Fibroblast of skin of abdomen (primary cell): ENCODE measurements around the gene RASAL2.
"Not testable (repeated sequence)": the region's sequence is repeated elsewhere in the genome, so short reads cannot be mapped to it uniquely, and the experiment has no call there.

ENCODE experiments used
- DNase-seq: peaks from one replicate; pipeline ENCODE4 v3.0.0-alpha.2; 2013

Gene RASAL2

DNA sequence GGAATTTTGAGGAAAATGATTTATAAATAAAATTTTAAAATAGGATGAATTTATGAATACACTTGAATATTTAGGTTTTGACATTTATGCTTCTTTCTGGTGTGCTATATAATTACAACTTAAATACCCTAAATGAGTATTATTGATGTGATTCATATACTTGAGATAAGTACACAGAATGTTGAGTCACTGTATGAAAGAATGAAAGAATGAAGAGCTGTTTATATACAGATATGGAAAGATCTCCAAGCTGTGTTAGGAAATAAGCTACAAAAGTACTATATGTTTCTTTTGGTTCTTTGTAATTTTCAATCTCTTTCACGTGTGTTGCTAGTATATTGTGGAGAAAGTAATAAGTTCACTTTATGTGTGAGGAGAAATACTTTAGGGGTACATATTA, 147.2 kb downstream of the RASAL2 start:
- DNase-seq: peak; percentile 39

DNA sequence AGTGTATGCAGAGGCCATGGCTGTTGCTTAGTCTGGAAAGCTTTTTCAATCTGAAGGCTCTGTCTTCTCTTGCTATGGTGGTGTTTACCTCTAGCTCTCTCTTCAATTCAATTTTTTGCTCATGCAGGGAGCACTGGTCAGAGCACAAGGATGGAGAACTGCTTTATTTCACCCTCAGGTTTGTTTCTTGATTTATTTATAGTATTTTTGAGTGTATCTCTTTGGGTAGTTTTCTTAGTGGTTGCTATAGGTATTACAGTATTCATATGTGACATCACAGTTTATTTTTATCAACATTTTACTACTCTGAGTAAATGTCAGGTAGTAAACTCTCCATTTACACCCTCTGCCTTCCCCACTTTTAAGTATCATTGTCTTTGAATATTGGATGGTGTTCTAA, 147.9 kb downstream of the RASAL2 start:
- DNase-seq: no peak

DNA sequence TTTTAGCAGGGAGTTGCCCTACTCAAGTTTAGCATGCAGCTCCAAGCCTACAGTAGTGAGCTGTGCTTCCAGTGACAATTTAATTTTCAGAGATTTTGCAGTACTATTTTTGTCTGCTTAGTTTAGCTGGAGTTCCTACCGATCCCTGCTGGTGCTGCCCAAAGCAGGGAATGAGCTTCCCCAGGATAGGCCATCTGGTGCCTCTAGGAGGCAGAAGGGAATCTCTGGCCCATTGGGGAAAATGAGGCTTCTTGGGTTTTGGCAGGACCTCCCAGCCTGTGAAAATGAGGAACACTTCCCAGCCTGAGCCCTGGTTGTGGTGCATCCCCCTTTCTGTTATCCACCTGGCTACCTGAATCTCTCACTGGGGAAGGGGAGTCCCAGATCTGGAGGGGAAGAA, 149.2 kb downstream of the RASAL2 start:
- no peak for DNase-seq

DNA sequence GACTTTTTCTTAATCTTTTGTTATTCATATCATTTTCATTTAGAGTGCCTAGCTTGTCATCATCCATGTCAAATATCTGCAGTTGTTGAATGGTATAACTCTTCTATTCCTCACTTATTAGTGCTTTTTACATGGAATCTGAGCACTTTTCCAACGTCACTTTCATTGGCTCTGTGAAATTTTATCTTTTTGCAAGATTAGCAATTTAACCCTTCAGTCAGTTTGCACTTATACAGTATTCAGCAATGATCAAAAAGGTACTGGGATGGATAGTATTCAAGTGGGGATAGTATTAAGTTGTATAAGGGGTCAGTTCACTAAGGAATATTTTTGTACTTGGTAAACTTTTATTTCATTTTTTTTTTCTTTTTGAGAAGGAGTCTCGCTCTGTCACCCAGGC, 150.0 kb downstream of the RASAL2 start:
- DNase-seq: no peak

DNA sequence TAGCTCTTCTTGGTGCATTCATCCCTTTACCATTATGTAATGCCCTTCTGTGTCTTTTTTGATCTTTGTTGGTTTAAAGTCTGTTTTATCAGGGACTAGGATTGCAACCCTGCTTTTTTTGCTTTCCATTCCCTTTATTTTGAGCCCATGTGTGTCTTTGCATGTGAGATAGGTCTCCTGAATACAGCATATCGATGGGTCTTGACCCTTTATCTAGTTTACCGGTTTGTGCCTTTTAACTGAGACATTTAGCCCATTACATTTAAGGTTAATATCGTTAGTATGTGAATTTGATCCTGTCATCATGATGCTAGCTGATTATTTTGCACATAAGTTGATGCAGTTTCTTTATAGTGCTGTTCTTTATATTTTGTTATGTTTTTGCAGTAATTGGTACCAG, 154.4 kb downstream of the RASAL2 start:
- not testable (repeated sequence) for DNase-seq

DNA sequence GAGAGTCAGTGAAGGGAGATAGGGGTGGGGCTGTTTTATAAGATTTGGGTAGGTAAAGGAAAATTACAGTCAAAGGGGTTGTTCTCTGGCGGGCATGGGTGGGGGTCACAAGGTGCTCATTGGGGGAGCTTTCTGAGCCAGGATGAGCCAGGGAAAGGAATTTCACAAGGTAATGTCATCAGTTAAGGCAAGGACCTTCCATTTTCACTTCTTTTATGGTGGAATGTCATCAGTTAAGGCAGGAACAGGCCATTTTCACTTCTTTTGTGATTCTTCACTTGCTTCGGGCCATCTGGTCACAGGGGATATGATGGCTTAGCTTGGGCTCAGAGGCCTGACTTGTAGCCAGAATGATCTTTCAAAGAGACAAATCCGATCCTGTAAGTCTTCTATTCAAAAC, 159.7 kb downstream of the RASAL2 start:
- not testable (repeated sequence) for DNase-seq

DNA sequence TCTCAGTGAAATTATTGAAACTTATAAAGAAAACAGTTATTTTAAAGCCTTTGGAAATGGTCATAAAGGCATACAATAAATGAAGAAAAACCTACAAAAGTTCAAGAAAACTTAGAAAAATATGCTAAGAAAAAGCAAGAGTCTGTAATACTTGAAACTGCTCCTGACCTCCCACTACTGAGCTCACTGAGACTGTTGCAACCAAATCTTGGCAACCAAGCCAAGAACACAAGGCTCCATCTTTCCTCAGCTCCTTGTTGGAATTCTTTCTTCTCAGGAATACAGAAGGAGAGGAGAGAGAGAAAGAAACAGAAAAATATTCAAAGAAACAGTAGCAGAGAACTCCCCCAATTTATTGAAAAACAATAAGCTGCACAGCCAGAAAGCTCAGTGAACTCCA, 160.5 kb downstream of the RASAL2 start:
- no peak for DNase-seq

DNA sequence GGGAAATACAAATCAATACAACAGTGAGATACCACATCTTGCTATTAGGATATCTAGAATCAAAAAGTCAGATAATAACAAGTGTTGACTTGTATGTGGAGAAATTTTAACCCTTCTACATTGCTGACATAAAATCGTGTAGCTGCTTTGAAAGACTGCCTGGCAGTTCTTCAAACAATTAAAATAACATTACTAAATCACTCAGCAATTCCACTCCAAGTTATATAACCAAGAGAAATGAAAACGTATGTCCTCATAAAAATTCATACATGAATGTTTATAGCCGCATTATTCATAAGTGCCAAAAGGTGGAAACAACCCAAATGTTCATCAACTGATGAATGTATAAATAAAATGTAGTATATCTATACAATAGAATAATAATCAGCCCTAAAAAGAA, 164.6 kb downstream of the RASAL2 start:
- peak; percentile 37 for DNase-seq

DNA sequence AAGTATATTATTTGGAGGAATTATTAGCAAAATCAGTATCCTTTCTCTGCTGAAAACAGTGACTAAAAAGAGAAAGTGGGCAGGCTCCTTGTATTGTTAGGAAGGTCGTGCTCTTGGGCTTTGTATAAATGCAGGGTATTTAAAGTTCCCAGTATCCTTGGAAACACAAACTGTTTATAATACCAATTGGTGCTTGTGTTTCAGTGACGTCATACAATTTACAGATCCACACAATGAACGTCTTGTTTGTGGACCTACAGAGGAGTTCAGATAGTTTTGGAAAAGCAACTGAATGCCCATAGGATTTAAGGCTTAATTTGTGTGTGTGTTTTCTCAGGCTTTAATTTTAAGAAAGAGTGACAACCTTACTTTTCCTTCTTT, 168.2 kb downstream of the RASAL2 start:
- DNase-seq: peak; percentile 37

DNA sequence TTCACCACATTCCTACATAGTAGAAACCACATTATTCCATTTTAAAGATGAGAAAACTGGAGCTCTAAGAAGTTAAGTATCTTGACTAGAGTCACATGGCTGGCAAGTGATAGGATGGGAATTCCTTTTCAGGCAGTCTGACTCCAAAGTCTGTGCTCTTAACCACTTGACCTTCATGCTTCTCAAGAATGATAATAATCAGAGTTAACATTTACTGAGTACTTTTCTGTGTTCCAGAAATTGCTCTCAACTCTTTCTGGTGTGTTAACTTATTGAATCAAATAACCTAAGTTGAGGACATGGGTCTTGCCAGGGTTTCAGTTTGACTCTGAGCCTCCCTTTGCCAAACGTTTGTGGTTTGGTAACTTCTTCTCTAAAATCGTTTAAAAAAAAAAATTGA, 169.4 kb downstream of the RASAL2 start:
- no peak for DNase-seq

DNA sequence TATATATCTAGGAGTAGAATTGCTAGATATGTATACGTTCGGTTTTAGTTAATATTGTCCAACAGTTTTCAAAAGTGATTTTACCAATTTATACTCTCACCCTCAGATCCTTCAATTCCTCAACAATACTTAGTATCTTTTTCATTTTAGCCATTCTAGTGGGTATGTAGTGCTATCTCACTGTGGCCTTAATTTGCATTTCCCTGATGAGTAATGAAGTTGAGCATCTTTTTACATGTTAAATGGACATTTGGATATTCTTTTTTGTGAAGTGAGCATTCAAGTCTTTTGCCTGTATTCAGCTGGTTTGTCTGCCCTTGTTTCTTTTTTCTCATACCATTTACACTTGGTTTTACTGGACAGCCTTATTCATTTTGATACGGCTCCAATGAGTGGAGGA, 172.2 kb downstream of the RASAL2 start:
- no peak for DNase-seq

DNA sequence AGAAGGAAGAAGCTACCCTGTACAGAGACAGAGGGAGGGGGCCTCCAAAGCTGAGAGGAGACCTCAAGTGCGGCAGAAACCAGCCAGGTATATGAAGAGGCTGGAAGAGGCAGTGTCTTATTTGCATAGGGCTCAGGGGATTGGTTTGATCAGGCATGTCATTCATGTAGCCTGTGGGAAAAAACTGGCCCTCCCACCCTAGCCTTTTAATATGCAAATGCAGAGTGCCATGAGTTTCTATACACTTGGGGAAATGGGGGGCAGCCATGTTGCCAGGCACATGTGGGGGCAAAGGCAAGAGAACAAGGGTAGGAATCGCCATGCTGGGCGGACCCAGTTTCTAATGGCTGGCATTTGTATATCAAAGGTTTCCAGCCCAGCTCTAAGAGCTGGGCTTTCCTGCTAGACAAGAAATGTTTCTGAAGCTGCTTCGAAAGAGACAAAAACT, 172.7 kb downstream of the RASAL2 start:
- no peak for DNase-seq

DNA sequence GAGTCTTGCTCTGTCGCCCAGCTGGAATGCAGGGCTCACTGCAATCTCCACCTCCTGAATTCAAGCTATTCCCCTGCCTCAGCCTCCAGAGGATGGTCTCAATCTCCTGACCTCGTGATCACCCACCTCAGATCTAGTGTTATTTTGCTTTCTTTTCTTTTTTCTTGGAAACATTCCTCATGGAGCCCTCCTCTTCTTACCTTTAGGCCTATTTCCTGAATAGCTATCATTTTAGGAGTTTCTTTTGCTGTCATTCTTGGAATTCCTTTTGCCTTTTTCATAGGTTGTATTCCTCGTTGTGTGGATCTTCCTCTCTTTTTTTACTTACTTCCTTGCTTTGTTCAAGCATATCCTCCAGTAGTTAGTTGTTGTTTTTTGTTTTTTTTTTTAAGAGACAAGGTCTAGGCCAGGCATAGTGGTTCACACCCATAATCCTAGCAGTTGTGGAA, 173.8 kb downstream of the RASAL2 start:
- DNase-seq: peak; percentile 63

DNA sequence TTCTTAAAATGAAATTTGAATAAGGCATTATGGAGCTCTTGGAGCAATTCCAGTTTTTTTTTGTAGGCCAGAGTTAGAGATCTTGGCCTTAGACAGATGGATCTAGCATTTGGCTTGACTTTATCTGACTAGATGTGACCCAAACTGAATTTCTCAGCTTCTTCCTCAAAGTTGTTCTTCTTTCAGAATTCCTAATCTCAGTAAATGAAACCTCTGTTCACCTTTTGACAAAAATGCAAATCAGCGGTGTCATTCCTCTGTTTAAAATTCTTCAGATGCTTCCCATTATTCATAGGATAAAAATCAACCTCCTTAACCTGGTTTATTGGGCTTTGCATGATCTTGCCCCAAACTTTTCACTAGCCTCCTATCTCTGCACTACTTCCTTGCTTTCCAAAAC, 177.6 kb downstream of the RASAL2 start:
- DNase-seq: no peak

DNA sequence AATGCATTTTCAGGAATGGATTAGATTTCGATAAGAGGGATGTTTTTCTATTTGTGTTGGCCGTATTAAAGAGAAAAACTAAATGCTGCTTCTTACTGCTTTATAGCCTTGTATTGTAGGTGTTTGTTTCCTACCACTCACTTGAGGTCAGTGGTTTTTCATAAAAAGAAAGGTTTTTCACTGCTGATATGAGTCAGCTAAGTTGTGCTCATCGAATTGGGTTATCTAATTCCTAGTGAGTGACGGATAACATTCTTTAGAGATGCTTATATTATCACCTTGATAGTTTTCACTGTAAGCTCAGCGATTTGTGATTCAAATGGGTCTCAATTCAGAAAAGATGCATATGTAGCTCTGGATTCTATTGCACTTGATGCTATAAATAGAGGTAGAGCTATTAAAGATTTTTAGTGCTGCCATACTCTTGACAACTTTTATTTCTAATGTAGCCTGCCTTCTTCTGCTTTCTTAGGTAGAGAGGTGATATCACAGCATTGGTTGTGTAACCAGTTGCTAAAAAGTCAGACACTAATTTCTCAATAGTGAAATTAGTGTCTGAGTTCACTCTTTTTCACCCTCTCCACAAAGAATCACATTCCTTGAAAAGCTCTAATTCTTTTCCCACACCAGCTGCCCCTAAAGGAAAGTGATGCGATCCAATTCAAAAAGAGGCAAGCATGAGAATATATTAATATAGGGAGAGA, 180.0 kb downstream of the RASAL2 start:
- DNase-seq: peak; percentile 25

DNA sequence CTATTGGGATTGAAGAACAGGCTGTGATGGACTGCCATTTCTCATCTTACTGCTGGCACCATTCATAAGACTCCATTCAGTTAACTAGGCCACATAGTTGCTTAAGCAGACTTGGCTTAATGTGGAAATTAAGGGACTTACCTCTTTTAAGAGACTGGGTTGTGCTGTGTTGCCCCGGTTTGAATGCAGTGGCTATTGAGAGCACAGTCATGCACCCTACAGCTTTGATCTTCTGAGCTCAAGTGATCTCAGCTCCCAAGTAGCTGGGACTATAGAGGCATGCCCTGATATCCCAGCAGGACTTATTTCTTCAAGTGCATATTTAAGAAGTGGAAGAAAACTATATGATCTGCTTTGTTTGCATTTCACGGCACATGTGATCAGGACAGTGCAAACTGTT, 181.1 kb downstream of the RASAL2 start:
- DNase-seq: no peak

DNA sequence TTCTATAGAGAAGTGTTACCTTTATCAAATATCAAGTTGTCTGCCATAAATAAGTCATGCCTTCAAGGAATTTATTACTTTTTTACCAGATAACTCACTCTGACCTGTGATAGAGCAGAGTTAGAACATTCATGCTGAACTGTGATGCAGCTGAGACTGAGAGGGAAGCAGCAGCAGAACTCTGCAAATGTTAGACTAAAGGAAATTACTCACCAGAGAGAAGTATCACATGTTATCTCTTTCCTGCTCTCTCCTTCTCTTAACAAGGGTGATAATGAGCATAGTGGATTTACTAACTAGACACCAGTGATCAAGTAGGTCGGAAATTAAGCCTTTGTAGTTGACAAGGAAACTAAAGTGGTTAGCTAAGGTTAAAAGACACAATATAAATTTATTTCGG, 181.6 kb downstream of the RASAL2 start:
- DNase-seq: peak; percentile 24

DNA sequence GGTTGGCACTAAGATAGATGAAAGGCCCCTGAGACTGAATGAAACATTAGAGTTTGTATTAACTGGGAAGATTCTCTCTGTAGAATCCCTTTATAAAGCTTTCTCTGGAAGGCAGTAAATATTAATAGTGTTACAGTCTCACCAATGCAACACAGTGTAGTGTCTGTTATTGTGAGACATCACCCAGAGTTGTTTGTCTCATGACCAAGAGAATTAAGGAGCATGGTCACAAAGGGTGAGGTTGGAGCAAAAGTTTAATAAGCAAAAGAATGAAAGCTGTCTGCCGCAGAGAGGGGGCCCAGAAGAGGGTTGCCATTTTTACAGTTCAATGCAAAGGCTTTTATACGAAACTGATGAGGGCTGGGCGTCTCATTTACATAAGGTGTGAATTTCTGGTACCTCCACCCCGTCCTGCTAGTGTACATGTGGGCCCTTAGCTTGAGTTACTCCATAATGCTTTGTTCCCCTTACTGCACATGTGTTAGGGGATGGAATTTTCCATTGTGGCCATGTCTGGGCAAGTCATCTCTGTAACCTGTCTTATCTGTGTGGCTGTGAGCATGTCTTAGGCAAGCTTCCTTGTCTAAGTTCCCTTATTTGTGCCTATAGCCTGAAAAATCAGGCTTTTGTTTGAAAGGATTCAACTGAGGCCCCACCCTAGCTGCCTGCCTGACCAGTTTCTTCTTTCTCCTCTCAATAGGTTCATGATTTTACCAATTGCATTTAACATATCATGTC, 184.1 kb downstream of the RASAL2 start:
- DNase-seq: no peak

DNA sequence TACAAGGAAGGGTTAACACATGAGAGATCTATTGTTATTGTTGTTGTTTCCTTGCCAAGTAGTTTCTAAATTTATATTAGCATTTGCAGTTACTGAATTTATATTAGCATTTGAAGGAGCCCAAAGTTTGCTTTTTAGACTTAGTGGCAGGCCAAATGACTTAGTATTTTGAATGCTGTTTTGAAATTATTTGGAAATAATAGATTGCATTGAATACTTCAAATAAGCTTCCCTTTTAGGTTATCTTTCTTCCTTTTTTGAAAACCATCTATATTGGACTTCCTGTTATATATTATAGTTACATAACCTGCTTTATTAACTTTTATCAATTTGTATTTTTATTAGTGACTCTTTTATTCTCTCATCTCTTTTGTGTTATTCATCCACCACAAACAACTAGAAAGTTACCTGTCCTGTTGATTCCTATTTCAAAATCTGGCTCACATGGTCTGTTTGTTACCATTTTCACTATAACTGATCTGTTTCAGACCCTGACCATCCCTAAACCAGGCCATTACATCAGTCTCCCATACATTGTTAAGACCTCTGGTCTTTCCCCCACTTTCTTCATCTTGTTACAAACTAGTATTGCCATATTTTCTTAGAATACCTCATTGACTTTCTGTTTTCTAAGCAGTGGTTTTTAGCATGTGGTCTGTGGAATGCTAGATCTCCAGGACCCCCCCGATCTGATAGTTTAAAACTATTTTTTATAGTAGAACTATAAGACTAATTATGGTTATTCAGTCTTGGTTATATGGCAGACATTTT, 185.2 kb downstream of the RASAL2 start:
- DNase-seq: peak; percentile 14

DNA sequence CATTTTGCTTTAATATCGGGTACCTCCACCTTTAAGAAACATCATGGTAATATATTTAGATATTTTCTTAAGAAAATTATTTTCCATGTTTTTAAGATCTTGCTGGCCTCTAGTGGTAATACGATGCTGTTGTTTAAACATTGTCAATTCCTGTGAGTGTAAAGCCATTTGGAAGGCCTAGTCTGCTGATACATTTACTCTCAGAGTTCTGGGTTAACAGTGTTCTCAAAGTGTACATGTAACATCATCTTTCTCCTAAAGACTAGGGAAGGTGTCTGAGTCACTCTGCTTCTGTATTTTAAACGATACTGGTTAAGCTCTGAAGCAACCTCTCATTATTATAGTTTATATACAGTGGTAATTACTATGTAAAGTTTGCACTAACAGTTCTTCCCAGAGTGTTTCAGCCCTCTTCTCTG, 189.1 kb downstream of the RASAL2 start:
- DNase-seq: peak; percentile 57

DNA sequence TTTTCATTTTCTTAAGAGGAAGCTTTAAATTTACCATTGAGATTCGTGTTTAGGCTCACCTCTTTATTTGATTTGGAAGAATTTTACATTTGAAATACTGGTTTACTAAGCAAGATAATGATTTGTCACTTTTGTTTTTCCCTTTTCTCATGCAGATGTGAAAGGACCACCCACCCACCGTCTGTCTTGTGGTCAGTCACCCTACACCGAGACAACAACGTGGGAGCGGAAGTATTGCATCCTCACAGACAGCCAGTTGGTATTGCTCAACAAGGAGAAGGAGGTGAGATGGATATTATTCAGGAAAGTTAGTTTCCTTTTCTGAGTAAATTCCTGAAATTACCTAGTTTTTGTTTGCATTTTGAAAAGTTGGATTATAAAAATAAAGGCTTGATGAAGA, 189.5 kb downstream of the RASAL2 start:
- no peak for DNase-seq

DNA sequence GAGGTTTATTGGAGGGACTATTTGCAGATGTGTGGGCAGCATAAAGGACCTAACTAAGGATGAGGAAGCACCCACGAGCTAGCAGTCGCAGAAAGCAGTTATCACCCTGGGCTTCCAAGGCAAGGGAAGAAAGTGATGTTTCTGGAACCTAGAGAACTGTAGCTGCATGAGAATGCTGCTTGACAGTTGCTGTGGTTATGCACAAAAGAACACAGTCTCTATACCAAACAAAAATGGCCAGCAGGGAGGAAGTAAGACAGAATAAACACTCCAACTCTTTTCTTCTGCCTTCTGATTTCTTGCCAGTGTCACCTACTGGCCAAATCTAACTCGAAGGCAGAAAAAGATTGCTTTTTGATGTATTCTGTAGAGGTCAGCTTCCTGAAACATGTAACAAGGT, 190.2 kb downstream of the RASAL2 start:
- no peak for DNase-seq

DNA sequence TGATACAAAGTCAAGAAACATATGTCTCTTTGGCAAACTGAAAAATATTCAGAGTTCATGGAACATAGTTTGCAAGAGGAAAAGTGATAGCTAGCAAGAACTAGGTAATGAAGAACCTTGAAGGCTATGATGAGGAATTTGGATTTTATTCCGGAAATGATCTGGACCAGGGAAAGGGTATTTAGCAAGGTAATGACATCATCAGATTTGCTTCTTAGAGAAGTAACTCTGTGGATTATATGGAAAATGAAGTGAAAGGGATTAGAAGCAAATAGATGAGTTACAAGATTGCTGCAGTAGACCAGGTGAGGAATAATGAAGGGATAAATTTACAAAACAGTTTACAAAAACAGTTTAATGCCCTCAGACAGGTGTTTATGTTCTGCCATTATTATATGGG, 197.3 kb downstream of the RASAL2 start:
- DNase-seq: no peak

DNA sequence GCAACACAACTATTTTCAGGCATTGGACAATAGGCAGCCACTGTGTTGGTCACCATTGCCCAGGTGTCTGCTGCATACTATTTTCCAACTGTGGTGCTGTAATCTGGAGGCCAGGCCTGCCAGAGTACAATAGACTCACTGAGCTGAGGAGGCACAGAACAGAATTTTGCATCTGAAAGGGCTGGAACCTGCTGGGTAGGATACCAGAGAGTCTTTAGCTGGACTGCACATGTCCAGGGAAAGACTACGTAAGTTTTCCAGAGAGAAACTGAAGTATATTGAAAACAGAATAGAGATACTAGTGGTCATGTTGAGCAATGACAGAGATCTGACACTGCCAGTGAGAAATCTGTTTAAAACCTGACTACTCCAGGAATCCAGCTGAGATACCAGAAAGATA, 200.8 kb downstream of the RASAL2 start:
- no peak for DNase-seq
